CD4-positive, alpha-beta T cell (primary cell): ENCODE data around the gene KIAA1143. TPM values are rescaled to one million over a fixed set of nuclear protein-coding genes. Genes with fewer than 3 reads are reported as not detected.

Experiments used
- ATAC-seq: fragments of 200-7000 bp; cut with Tn5 transposase; one replicate; pipeline ENCODE4 v1.10.0; 2022; ENCODE audit warnings: mild to moderate bottlenecking; ENCODE audit not compliant: poor library complexity
- CTCF ChIA-PET: fragments of 350-600 bp; sonication (Branson Sonifier 250); formaldehyde crosslinking; loops from one replicate; lab custom pipeline; 2021; ENCODE audit warnings: antibody characterized with exemption, inconsistent platforms; lab: Charles Lee
- POLR2A ChIA-PET: fragments of 350-600 bp; sonication (Branson Sonifier 250); formaldehyde crosslinking; loops from one replicate; lab custom pipeline; 2021; ENCODE audit warnings: antibody characterized with exemption, inconsistent platforms; lab: Charles Lee
- DNase-seq, 14 experiments: peaks; one replicate each; pipeline ENCODE4 v3.0.0-alpha.2; 2013 to 2020; ENCODE audit warnings: mixed read lengths in 2 of 14
- H3K27ac ChIP-seq, 2 donors: one replicate each; pipeline versions ENCODE4 v1.5.1 to v1.7.0; 2013; ENCODE audit warnings: low read length in 2 of 2, low read depth in 1 of 2, mild to moderate bottlenecking in 1 of 2
- H3K27me3 ChIP-seq, 2 experiments: 1 replicate in 1 of 2; 2 replicates in 1 of 2; pipeline versions ENCODE4 v1.6.1 to v1.7.0; 2013; ENCODE audit warnings: low read length in 2 of 2, control low read depth in 1 of 2, mild to moderate bottlenecking in 1 of 2, moderate library complexity in 1 of 2; ENCODE audit not compliant: insufficient read depth in 2 of 2, control insufficient read depth in 1 of 2
- H3K36me3 ChIP-seq: one replicate; pipeline ENCODE4 v1.6.1; 2013; ENCODE audit warnings: low read length, control low read depth; ENCODE audit not compliant: insufficient read depth
- H3K4me1 ChIP-seq: one replicate; pipeline ENCODE4 v1.6.1; 2013; ENCODE audit warnings: low read length, control low read depth; ENCODE audit not compliant: insufficient read depth
- H3K4me3 ChIP-seq: one replicate; pipeline ENCODE4 v1.5.1; 2013; ENCODE audit warnings: mild to moderate bottlenecking, low read length, moderate library complexity
- H3K9me3 ChIP-seq, 2 experiments: 1 replicate in 1 of 2; 2 replicates in 1 of 2; pipeline versions ENCODE4 v1.6.1 to v1.7.0; 2013; ENCODE audit warnings: low read length in 2 of 2, mild to moderate bottlenecking in 2 of 2, control low read depth in 1 of 2, moderate library complexity in 1 of 2; ENCODE audit not compliant: control insufficient read depth in 1 of 2, insufficient read depth in 1 of 2
- H3K27ac Mint-ChIP-seq: one replicate; pipeline ENCODE4 v1.8.0; 2020; ENCODE audit warnings: mixed read lengths
- H3K27me3 Mint-ChIP-seq: one replicate; pipeline ENCODE4 v1.8.0; 2021; ENCODE audit warnings: mixed read lengths
- H3K36me3 Mint-ChIP-seq: one replicate; pipeline ENCODE4 v1.8.0; 2021; ENCODE audit warnings: low read depth, mixed read lengths
- H3K4me1 Mint-ChIP-seq: one replicate; pipeline ENCODE4 v1.8.0; 2021; ENCODE audit warnings: low read depth, mixed read lengths
- H3K4me3 Mint-ChIP-seq: one replicate; pipeline ENCODE4 v1.8.0; 2020; ENCODE audit warnings: mild to moderate bottlenecking, mixed read lengths
- H3K9me3 Mint-ChIP-seq: one replicate; pipeline ENCODE4 v1.8.0; 2020; ENCODE audit warnings: mixed read lengths
- intact Hi-C, 2 experiments: fragments of 100-400 bp; cut with DNase I in 1 of 2; cut with micrococcal nuclease in 1 of 2; formaldehyde crosslinking; loops; one replicate each; pipeline versions ENCODE4 v1.15.1 to v1.9.0; 2023 to 2025; cut with DNase I, micrococcal nuclease
- polyA plus RNA-seq, 2 donors: library from polyadenylated mRNA; unstranded; fragments of 120-200 nt; gene quantifications; one replicate each; pipeline ENCODE4 v1.2.1, GENCODE V29; 2013
- total RNA-seq, 174 experiments: library from RNA in 2 of 174; stranded (reverse) in 2 of 174; gene quantifications; one replicate each; pipeline ENCODE4 v1.2.3 and lab custom pipeline; 2021 to 2026
- TF ChIP-seq, protein P1 (sequence below): fragments of 200-600 bp; IDR thresholded peaks from one replicate; pipeline ENCODE4 v1.8.0; 2022; ENCODE audit warnings: antibody characterized with exemption, mild to moderate bottlenecking

KIAA1143 gene
- total RNA-seq (10 to 100 TPM; 24.4 to 31.7 TPM), total RNA-seq (lab: John Stamatoyannopoulos, UW) (27.0 to 95.8 (median 65.7) reads per million in 172 experiments)
- polyA plus RNA-seq (2013, experiment 1 of 2): 25.0 TPM
- polyA plus RNA-seq (2013, experiment 2 of 2): 29.3 TPM

DNA sequence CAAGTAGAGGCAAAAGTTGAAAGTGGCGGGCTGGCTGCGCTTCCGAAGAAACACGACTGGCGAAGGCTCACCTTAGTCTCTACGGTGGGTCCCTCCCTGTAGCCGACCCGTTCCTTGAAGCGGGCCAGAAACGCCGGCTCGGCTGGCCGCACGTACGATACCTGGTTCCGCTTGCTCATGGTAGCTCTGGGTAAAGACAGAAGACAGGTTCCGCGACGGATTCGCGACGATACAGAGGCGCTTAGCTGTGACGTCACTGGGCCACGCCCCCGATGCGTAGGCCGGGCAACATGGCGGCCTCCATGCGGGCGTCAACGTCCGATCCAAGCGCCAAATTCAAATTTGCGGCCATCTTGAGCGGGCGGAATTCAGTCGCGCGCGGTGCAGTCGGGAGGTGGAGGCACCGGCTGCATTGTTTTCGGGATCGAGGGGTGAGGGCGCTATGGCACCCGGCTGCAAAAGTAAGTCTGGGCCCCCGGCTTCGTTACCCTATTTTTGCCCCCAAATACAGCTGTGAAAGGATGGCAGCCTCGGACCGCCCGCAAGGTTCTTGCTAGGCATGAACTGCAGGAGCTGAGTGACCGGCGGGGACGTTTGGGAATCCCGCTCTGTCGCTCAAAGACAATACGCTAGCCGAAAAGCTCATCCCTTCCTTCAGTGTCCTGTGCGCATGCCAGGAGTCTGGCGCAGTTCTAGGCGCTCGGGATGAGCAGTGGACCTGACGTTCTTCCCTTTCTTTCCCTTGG is at the start of gene KIAA1143, which contains the start of gene KIF15:
Gene KIAA1143, minus strand, starts transcription at position 196 of the 746 bp plus-strand sequence. Its CDS starts 17 bp downstream, at position 179.
Gene KIF15, plus strand, starts transcription at position 371 of the 746 bp plus-strand sequence. Its CDS starts 72 bp downstream, at position 443.
- Mint-ChIP-seq H3K36me3 (peaks cover 55% of the 10 kb centered on the region), H3K27me3 (no peaks in the 10 kb centered on the region), H3K4me1 (peaks cover 39% of the 10 kb centered on the region), H3K4me3 (peak within 1 kb of the TSS; percentile 99), H3K27ac (peak within 1 kb of the TSS; percentile 94), H3K9me3 (peaks cover 8% of the 10 kb centered on the region)
- H3K4me3 ChIP-seq: peak within 1 kb of the TSS; percentile 73
- H3K36me3 ChIP-seq: no peaks in the 10 kb centered on the region
- ChIA-PET CTCF (no interaction called here), POLR2A (interaction anchor here (0.6 to 4.2 kb wide), 10 partner anchors 26 to 423 kb away, joined by 3 to 39 read pairs (median 7); partner anchors contain the start of genes EXOSC7, TCAIM, ZDHHC3 and ZKSCAN7)
- TF ChIP-seq, protein P1, sequence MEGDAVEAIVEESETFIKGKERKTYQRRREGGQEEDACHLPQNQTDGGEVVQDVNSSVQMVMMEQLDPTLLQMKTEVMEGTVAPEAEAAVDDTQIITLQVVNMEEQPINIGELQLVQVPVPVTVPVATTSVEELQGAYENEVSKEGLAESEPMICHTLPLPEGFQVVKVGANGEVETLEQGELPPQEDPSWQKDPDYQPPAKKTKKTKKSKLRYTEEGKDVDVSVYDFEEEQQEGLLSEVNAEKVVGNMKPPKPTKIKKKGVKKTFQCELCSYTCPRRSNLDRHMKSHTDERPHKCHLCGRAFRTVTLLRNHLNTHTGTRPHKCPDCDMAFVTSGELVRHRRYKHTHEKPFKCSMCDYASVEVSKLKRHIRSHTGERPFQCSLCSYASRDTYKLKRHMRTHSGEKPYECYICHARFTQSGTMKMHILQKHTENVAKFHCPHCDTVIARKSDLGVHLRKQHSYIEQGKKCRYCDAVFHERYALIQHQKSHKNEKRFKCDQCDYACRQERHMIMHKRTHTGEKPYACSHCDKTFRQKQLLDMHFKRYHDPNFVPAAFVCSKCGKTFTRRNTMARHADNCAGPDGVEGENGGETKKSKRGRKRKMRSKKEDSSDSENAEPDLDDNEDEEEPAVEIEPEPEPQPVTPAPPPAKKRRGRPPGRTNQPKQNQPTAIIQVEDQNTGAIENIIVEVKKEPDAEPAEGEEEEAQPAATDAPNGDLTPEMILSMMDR: no peak
- peaks cover 16% of the 10 kb centered on the region for H3K4me1 ChIP-seq
- peak; percentile 98 for ATAC-seq
- no peaks in the 10 kb centered on the region for H3K27me3 ChIP-seq
- peak; percentile 92 to 99 (median 96) for DNase-seq
- H3K27ac ChIP-seq: peak within 1 kb of the TSS; percentile 72 to 76
- peaks cover 7% of the 10 kb centered on the region in 2 experiments for H3K9me3 ChIP-seq
- intact Hi-C loops: loop anchor here (1.0 to 10.0 kb wide), 10 partner anchors 32 to 1139 kb away; partner anchors contain the start of genes ANO10 (in 1 of the 2), TMEM42 (in 1 of the 2), ZKSCAN7 (in 1 of the 2) and ZNF445 (in 1 of the 2)

DNA sequence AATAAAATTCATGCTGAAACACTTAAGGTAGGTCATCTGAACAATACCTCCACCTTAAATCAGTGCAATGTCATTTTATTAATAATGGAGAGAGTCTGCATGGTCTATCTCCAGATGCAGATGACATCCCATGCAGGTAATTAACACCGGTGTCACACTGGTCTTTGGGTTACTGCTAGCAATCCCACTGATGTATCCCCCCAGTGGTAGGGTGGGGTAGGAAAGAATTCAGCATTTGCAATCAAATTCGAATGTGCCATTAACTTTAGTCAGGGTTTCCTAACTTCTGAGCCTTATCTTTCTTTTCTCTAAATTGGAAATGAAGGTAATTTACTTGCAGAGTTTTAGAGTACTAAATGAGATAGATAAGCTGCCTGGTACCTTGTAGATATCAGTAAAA is 44.5 kb upstream of the KIAA1143 start:
- H3K4me1 ChIP-seq: no peaks in the 10 kb centered on the region
- intact Hi-C loops: no loop called here
- Mint-ChIP-seq H3K4me3 (no peak overlapping the region), H3K27me3 (no peaks in the 10 kb centered on the region), H3K27ac (no peak overlapping the region), H3K36me3 (no peaks in the 10 kb centered on the region), H3K9me3 (no peaks in the 10 kb centered on the region), H3K4me1 (no peaks in the 10 kb centered on the region)
- no peaks in the 10 kb centered on the region for H3K36me3 ChIP-seq
- no peaks in the 10 kb centered on the region for H3K9me3 ChIP-seq
- H3K4me3 ChIP-seq: no peak overlapping the region
- TF ChIP-seq, protein P1: no peak
- ATAC-seq: no peak
- no peaks in the 10 kb centered on the region for H3K27me3 ChIP-seq
- ChIA-PET CTCF (interaction anchor here (1.1 kb wide), 1 partner anchor 28 kb away, joined by 3 read pairs; no protein-coding TSS in a partner anchor), POLR2A (no interaction called here)
- H3K27ac ChIP-seq: no peak overlapping the region
- DNase-seq: no peak

DNA sequence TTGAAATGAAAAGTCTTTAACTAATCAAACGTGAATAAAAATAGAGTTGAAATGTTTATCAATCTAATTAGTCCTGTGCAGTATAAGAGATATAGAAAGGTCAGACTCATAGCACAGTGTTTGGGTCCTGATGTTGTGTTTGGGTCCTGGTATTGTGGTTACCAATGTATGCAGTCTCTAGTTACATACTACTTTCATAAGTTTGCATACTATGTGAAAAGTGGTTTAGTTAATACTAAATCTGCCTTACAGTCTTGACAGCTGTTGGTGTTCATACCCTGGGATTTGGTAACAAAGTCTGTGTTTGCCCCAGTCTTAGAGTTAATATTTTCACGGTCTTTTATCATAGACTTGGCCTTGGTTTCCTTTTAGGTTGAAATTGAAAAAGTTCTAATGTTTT is 41.9 kb upstream of the KIAA1143 start:
- Mint-ChIP-seq H3K9me3 (no peaks in the 10 kb centered on the region), H3K27ac (no peak overlapping the region), H3K4me1 (no peaks in the 10 kb centered on the region), H3K36me3 (no peaks in the 10 kb centered on the region), H3K27me3 (no peaks in the 10 kb centered on the region), H3K4me3 (no peak overlapping the region)
- no peak for DNase-seq
- intact Hi-C loops: no loop called here
- Histone ChIP-seq H3K4me3 (no peak overlapping the region), H3K9me3 (no peaks in the 10 kb centered on the region), H3K27me3 (no peaks in the 10 kb centered on the region), H3K27ac (no peak overlapping the region), H3K4me1 (no peaks in the 10 kb centered on the region), H3K36me3 (no peaks in the 10 kb centered on the region)
- CTCF ChIA-PET: no interaction called here
- TF ChIP-seq, protein P1: no peak
- POLR2A ChIA-PET: no interaction called here
- ATAC-seq: no peak
